ENCODE data around the gene CDC42EP1. TPM values are rescaled to one million over a fixed set of nuclear protein-coding genes. Genes with fewer than 3 reads are reported as not detected.

Gene CDC42EP1
- total RNA-seq, 1 donor from 2014 or later = 98.1 TPM

DNA sequence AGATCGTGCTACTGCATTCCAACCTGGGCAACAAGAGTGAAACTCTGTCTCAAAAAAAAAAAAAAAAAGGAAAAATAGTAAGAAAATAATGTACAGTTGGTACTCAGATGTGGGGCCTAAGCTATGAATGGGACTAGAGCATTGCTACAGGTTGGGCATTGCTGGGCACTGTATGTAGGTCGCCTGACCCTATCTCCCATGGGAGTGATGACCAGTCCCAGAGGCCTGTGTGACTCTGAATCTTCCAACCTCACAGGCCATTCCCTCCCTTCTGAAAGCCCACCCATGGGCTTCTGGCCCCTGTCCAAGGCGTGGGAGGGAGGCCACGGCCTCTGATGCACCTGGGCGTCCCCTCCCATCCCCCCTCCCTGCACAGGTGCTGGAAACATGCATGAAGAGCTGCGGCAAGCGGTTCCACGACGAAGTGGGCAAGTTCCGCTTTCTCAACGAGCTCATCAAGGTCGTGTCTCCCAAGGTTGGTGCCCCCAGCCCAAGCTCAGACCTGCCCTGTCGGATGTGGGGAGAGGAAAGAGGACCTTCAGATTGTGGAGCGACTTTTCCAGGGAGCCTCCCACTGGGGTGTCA, 57.9 kb downstream of the CDC42EP1 start:
- DNase-seq (ENCODE audit: low read depth) = no peak
- peaks cover 4% of the 10 kb centered on the region for H3K36me3 ChIP-seq (ENCODE audit: control insufficient read depth, insufficient read depth, low read length)
- no peaks in the 10 kb centered on the region for H3K27me3 ChIP-seq (ENCODE audit: control insufficient read depth, insufficient read depth, low read length)
- H3K4me3 ChIP-seq (ENCODE audit: low read depth, low read length) = no peak overlapping the region
- TF ChIP-seq, protein P1, sequence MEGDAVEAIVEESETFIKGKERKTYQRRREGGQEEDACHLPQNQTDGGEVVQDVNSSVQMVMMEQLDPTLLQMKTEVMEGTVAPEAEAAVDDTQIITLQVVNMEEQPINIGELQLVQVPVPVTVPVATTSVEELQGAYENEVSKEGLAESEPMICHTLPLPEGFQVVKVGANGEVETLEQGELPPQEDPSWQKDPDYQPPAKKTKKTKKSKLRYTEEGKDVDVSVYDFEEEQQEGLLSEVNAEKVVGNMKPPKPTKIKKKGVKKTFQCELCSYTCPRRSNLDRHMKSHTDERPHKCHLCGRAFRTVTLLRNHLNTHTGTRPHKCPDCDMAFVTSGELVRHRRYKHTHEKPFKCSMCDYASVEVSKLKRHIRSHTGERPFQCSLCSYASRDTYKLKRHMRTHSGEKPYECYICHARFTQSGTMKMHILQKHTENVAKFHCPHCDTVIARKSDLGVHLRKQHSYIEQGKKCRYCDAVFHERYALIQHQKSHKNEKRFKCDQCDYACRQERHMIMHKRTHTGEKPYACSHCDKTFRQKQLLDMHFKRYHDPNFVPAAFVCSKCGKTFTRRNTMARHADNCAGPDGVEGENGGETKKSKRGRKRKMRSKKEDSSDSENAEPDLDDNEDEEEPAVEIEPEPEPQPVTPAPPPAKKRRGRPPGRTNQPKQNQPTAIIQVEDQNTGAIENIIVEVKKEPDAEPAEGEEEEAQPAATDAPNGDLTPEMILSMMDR (IDR thresholded peaks at IDR 0.05; ENCODE audit: insufficient read depth, low read length, poor library complexity, severe bottlenecking) = no peak

DNA sequence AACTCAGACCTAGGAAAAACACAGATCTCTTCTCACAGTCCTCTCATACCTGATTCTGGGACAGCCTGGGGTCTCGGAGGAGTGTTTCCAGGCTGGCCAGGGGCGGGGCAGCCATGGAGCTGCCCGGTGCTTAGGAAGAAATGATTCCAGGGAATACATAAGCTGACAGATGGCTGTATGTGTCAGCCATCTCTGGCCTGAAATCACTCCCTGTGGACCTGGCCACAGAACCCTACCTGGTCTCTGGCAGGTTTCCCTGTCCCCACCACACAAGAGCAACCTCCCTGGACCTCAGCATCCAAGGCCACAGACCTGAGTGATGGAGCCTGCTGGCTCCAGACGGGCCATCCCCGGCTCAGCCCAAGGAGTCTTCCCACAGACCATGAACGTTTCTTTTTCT, 58.4 kb downstream of the CDC42EP1 start:
- peaks cover 4% of the 10 kb centered on the region for H3K36me3 ChIP-seq (ENCODE audit: control insufficient read depth, insufficient read depth, low read length)
- TF ChIP-seq, protein P1 (IDR thresholded peaks at IDR 0.05; ENCODE audit: insufficient read depth, low read length, poor library complexity, severe bottlenecking) = no peak
- no peak for DNase-seq (ENCODE audit: low read depth)
- no peak overlapping the region for H3K4me3 ChIP-seq (ENCODE audit: low read depth, low read length)
- H3K27me3 ChIP-seq (ENCODE audit: control insufficient read depth, insufficient read depth, low read length) = no peaks in the 10 kb centered on the region

Other genes with a start within 250 kb of the CDC42EP1 start
- gene ELFN2, start 133.0 kb upstream of the CDC42EP1 start, total RNA-seq = 0.82 and 0.96 TPM in 2 replicates
- 0.54 and 1.2 TPM in 2 replicates for gene MFNG, start 74.1 kb upstream of the CDC42EP1 start, total RNA-seq
- gene CARD10, start 41.1 kb upstream of the CDC42EP1 start, total RNA-seq = 64.0 and 71.3 TPM in 2 replicates
- not detected in 2 replicates for gene LGALS2, start 19.6 kb downstream of the CDC42EP1 start, total RNA-seq
- 65.9 and 75.2 TPM in 2 replicates for gene GGA1, start 48.4 kb downstream of the CDC42EP1 start, total RNA-seq
- gene SH3BP1, start 79.2 kb downstream of the CDC42EP1 start, total RNA-seq = 5.0 and 10.4 TPM in 2 replicates
- 13.3 and 14.3 TPM in 2 replicates for gene PDXP, start 98.2 kb downstream of the CDC42EP1 start, total RNA-seq
- 500 and 806 TPM in 2 replicates for gene LGALS1, start 115.2 kb downstream of the CDC42EP1 start, total RNA-seq
- gene NOL12, start 125.9 kb downstream of the CDC42EP1 start, total RNA-seq = 46.2 and 59.0 TPM in 2 replicates
- gene TRIOBP, start 136.6 kb downstream of the CDC42EP1 start, total RNA-seq = 62.8 and 68.9 TPM in 2 replicates
- 35.7 and 37.4 TPM in 2 replicates for gene GCAT, start 247.5 kb downstream of the CDC42EP1 start, total RNA-seq